ENCODE data around the gene VMAC. TPM values are rescaled to one million over a fixed set of nuclear protein-coding genes. Genes with fewer than 3 reads are reported as not detected.

The VMAC gene
- total RNA-seq, 1 donor from 2014 or later: 4.3 TPM

DNA sequence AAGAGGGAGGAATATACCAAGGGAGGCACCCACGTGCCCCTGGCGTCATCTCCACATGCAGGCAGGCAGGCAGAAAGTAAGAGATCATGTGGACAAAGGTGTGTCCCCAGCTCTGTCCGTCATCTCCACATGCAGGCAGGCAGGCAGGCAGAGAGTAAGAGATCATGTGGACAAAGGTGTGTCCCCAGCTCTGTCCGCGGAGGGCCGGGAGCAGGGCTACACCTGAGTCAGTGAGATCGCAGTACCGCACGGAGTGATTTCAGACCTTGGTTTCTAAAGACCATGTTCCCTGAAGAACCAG is 31.6 kb downstream of the VMAC start:
- DNase-seq (ENCODE audit: low read depth): no peak
- Histone ChIP-seq H3K27me3 (ENCODE audit: control insufficient read depth, insufficient read depth, low read length) (no peaks in the 10 kb centered on the region), H3K36me3 (ENCODE audit: control insufficient read depth, insufficient read depth, low read length) (peaks cover 2% of the 10 kb centered on the region), H3K4me3 (ENCODE audit: low read depth, low read length) (no peak overlapping the region)
- TF ChIP-seq, protein P1, sequence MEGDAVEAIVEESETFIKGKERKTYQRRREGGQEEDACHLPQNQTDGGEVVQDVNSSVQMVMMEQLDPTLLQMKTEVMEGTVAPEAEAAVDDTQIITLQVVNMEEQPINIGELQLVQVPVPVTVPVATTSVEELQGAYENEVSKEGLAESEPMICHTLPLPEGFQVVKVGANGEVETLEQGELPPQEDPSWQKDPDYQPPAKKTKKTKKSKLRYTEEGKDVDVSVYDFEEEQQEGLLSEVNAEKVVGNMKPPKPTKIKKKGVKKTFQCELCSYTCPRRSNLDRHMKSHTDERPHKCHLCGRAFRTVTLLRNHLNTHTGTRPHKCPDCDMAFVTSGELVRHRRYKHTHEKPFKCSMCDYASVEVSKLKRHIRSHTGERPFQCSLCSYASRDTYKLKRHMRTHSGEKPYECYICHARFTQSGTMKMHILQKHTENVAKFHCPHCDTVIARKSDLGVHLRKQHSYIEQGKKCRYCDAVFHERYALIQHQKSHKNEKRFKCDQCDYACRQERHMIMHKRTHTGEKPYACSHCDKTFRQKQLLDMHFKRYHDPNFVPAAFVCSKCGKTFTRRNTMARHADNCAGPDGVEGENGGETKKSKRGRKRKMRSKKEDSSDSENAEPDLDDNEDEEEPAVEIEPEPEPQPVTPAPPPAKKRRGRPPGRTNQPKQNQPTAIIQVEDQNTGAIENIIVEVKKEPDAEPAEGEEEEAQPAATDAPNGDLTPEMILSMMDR (IDR thresholded peaks at IDR 0.05; ENCODE audit: insufficient read depth, low read length, poor library complexity, severe bottlenecking): no peak

DNA sequence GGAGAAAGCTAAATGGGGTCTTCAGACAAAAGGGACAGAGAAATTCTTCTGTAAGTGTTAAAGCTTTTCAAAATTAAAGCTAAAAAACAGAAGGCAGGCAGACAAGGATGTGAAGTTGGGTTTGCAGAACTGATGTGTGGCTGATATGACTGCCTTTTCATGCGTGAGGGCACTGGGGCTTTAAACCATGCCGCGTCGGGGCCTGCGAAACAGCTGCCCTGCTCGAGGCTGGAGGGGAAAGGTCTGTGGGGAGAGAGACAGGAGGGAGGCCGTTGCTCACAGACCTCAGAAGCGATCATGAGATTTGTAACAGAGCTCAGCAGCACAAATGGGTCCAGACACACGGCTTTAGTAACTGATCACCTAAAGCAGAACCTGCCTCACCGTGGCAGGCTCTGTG is 32.9 kb downstream of the VMAC start:
- Histone ChIP-seq H3K27me3 (ENCODE audit: control insufficient read depth, insufficient read depth, low read length) (no peaks in the 10 kb centered on the region), H3K4me3 (ENCODE audit: low read depth, low read length) (no peak overlapping the region), H3K36me3 (ENCODE audit: control insufficient read depth, insufficient read depth, low read length) (peaks cover 3% of the 10 kb centered on the region)
- no peak for DNase-seq (ENCODE audit: low read depth)
- TF ChIP-seq, protein P1 (IDR thresholded peaks at IDR 0.05; ENCODE audit: insufficient read depth, low read length, poor library complexity, severe bottlenecking): no peak

DNA sequence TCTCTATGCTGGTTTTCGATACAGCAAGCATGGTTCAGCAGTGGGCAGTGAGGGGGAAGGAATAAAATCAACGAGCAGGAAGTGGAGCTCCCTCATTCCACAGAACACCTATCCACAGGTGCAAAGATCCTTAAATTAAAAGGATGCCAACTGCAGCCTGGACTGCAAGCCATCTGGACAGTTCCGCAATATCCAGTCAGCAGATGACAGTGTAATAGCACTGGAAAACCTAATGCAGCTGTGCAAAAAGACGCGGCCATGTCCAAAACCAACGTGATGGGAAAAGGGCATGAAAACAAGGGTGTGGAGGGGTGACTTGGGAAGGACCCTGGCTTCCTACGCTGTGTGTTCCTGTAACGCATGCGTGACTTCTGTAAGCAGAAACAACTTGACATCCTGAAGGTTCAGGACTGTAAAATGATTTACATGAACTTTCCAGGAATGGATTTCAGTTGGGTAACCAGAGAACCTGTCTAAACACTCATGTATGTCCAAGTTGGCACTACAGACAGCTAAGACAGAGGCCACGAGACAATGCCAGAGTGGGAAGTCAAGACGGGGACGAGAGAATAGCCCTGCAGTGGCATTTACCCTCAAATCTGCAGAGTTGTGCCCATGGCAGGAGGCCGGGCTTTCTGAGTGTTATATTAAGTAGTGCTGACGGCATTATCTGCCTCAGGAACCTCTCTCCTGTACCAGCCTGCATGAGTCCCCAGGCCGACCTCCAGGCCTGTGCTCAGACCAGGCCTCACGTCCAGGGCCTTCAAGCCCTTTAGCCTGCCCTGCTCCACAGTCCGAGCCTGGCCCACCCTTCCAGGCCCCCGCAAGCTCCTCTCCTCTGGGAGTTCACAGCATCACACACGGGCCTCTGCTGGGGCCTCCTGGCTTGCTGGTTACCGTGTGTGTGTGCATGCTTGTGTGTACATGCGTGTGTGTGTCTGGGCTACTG is 35.9 kb downstream of the VMAC start:
- DNase-seq (ENCODE audit: low read depth): no peak
- TF ChIP-seq, protein P1 (IDR thresholded peaks at IDR 0.05; ENCODE audit: insufficient read depth, low read length, poor library complexity, severe bottlenecking): no peak
- H3K27me3 ChIP-seq (ENCODE audit: control insufficient read depth, insufficient read depth, low read length): no peaks in the 10 kb centered on the region
- H3K36me3 ChIP-seq (ENCODE audit: control insufficient read depth, insufficient read depth, low read length): peaks cover 3% of the 10 kb centered on the region
- no peak overlapping the region for H3K4me3 ChIP-seq (ENCODE audit: low read depth, low read length)

DNA sequence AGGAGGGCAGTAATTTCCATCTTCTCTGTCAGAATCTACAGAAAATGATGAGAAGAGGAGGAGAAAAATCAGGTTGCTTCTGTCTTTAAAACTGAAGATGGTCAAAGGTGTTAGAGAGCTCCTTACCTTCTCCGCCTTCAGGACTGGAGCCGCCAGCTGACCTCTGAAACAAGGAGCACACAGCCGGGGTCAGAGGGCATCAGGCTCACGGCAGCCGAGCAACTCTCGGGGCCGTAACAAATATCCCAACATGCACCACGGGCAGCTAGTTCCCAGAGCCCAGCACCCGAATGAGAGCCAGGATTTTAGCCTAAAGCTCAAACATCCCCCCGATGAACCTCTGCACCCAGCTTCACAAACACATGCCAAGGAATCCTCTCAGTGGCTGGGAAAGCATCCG is 37.0 kb downstream of the VMAC start:
- Histone ChIP-seq H3K4me3 (ENCODE audit: low read depth, low read length) (no peak overlapping the region), H3K27me3 (ENCODE audit: control insufficient read depth, insufficient read depth, low read length) (no peaks in the 10 kb centered on the region), H3K36me3 (ENCODE audit: control insufficient read depth, insufficient read depth, low read length) (peaks cover 3% of the 10 kb centered on the region)
- no peak for DNase-seq (ENCODE audit: low read depth)
- TF ChIP-seq, protein P1 (IDR thresholded peaks at IDR 0.05; ENCODE audit: insufficient read depth, low read length, poor library complexity, severe bottlenecking): no peak

DNA sequence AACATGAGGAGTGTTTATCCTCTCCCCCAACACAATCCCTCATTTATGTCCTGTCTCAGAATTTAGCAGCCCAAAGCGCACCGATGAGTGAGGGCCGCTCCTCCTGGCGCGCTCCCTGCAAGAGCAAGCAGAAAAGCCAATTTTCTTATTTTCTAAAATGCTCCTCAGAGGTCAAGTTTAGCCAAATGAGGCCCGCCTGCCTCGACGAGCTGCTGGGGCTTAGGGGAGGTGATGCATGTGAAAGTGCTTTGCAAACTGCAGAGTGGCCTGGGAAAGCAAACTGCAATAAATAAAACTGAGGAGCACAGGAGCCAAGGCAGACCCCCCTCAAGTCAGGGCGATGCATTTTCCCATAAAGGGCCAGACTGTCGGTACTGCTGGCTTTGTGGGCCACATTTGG is 38.4 kb downstream of the VMAC start:
- DNase-seq (ENCODE audit: low read depth): no peak
- peaks cover 3% of the 10 kb centered on the region for H3K36me3 ChIP-seq (ENCODE audit: control insufficient read depth, insufficient read depth, low read length)
- no peak overlapping the region for H3K4me3 ChIP-seq (ENCODE audit: low read depth, low read length)
- H3K27me3 ChIP-seq (ENCODE audit: control insufficient read depth, insufficient read depth, low read length): no peaks in the 10 kb centered on the region
- TF ChIP-seq, protein P1 (IDR thresholded peaks at IDR 0.05; ENCODE audit: insufficient read depth, low read length, poor library complexity, severe bottlenecking): no peak

DNA sequence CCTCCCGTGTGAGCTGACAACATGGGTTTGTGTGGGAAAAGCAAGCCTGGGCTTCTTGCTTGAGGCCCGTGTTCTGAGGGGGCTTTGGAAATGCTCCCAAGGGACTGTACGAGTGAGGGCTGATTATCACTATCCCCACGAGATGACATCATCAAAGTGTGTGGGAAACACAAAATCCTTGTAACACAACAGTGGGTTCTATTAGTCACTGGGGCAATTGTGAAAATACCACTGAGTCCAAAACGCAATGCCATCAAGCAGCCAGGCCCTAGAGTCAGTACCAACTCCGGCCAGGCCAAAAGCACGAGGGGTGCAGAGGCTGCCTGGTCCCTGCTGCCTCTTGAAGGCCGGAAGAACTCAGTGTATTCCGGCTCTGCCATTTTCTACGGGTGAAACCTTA is 39.0 kb downstream of the VMAC start:
- peaks cover 3% of the 10 kb centered on the region for H3K36me3 ChIP-seq (ENCODE audit: control insufficient read depth, insufficient read depth, low read length)
- no peak for DNase-seq (ENCODE audit: low read depth)

More for the DNA sequence above, 39.0 kb downstream of the VMAC start:
- H3K4me3 ChIP-seq (ENCODE audit: low read depth, low read length): no peak overlapping the region
- TF ChIP-seq, protein P1 (IDR thresholded peaks at IDR 0.05; ENCODE audit: insufficient read depth, low read length, poor library complexity, severe bottlenecking): no peak
- H3K27me3 ChIP-seq (ENCODE audit: control insufficient read depth, insufficient read depth, low read length): no peaks in the 10 kb centered on the region
